CD14-positive monocyte (primary cell): ENCODE results near the gene VGLL3. TPM values are rescaled to one million over a fixed set of nuclear protein-coding genes. Genes with fewer than 3 reads are reported as not detected.
"Not testable (repeated sequence)": the region's sequence is repeated elsewhere in the genome, so short reads cannot be mapped to it uniquely, and the experiment has no call there.

Source experiments
- DNase-seq, 3 donors: peaks; one replicate each; pipeline ENCODE4 v3.0.0-alpha.2; 2011 to 2022
- H2AFZ ChIP-seq: 2 replicates; pipeline ENCODE4 v1.6.0; 2012; ENCODE audit warnings: mild to moderate bottlenecking, low read depth, low read length, inconsistent platforms; ENCODE audit not compliant: insufficient read depth, poor library complexity, severe bottlenecking
- H3K27ac ChIP-seq, 2 donors: 1 replicate in 1 of 2; 2 replicates in 1 of 2; pipeline ENCODE4 v1.5.1; 2012 to 2013; ENCODE audit warnings: low read length in 2 of 2, control low read depth in 1 of 2, inconsistent platforms in 1 of 2, low read depth in 1 of 2, mild to moderate bottlenecking in 1 of 2
- H3K27me3 ChIP-seq, 2 donors: one replicate each; pipeline versions ENCODE4 v1.6.0 to v1.6.1; 2011 to 2013; ENCODE audit warnings: low read length in 2 of 2; ENCODE audit not compliant: control insufficient read depth in 2 of 2, insufficient read depth in 2 of 2
- H3K36me3 ChIP-seq, 2 donors: replicated peaks in 1 of 2; 1 replicate in 1 of 2; 2 replicates in 1 of 2; pipeline versions ENCODE4 v1.5.1 to v1.6.1; 2012 to 2013; ENCODE audit warnings: low read length in 2 of 2, control low read depth in 1 of 2, inconsistent platforms in 1 of 2, mild to moderate bottlenecking in 1 of 2; ENCODE audit not compliant: insufficient read depth in 2 of 2, control insufficient read depth in 1 of 2
- H3K4me1 ChIP-seq, 2 donors: 1 replicate in 1 of 2; 2 replicates in 1 of 2; pipeline versions ENCODE4 v1.5.1 to v1.6.1; 2012 to 2013; ENCODE audit warnings: low read length in 2 of 2, control low read depth in 1 of 2, inconsistent platforms in 1 of 2, mild to moderate bottlenecking in 1 of 2, moderate library complexity in 1 of 2; ENCODE audit not compliant: insufficient read depth in 2 of 2, control insufficient read depth in 1 of 2
- H3K4me2 ChIP-seq: replicated peaks from 2 replicates; pipeline ENCODE3; 2012; ENCODE audit warnings: low read length, moderate library complexity, mild to moderate bottlenecking; ENCODE audit not compliant: poor library complexity, severe bottlenecking; ENCODE audit errors: extremely low read depth
- H3K4me3 ChIP-seq, 3 experiments: fragments of 200-600 bp in 1 of 3; sonication (generic) in 1 of 3; replicated peaks in 1 of 3; 1 replicate in 2 of 3; 2 replicates in 1 of 3; pipeline ENCODE4 v1.5.1; 2011 to 2013; ENCODE audit warnings: low read length in 3 of 3, mild to moderate bottlenecking in 3 of 3, control low read depth in 2 of 3, low read depth in 2 of 3, inconsistent platforms in 1 of 3, moderate library complexity in 1 of 3
- H3K79me2 ChIP-seq: 2 replicates; pipeline ENCODE4 v1.6.0; 2012; ENCODE audit warnings: mild to moderate bottlenecking, control low read depth, inconsistent platforms, low read length, moderate library complexity; ENCODE audit not compliant: insufficient read depth
- H3K9ac ChIP-seq: 2 replicates; pipeline ENCODE4 v1.6.0; 2017; ENCODE audit warnings: low read length, mild to moderate bottlenecking; ENCODE audit not compliant: insufficient read depth, poor library complexity, severe bottlenecking
- H3K9me3 ChIP-seq, 2 donors: replicated peaks in 1 of 2; 1 replicate in 1 of 2; 2 replicates in 1 of 2; pipeline versions ENCODE4 v1.5.1 to v1.6.1; 2012 to 2013; ENCODE audit warnings: low read length in 2 of 2, control low read depth in 1 of 2; ENCODE audit not compliant: control insufficient read depth in 1 of 2, insufficient read depth in 1 of 2
- H4K20me1 ChIP-seq: 2 replicates; pipeline ENCODE4 v1.6.0; 2012; ENCODE audit warnings: mild to moderate bottlenecking, low read length, control low read depth, moderate library complexity; ENCODE audit not compliant: insufficient read depth
- H3K27ac Mint-ChIP-seq, 7 donors: one replicate each; pipeline ENCODE4 v1.8.0; 2020; ENCODE audit warnings: mild to moderate bottlenecking in 7 of 7, mixed read lengths in 7 of 7, moderate library complexity in 6 of 7, inconsistent platforms in 2 of 7
- H3K27me3 Mint-ChIP-seq, 3 donors: one replicate each; pipeline ENCODE4 v1.8.0; 2021 to 2022; ENCODE audit warnings: low read depth in 3 of 3, mild to moderate bottlenecking in 3 of 3, mixed read lengths in 3 of 3, moderate library complexity in 3 of 3, inconsistent platforms in 1 of 3
- H3K36me3 Mint-ChIP-seq, 2 donors: one replicate each; pipeline ENCODE4 v1.8.0; 2020; ENCODE audit warnings: mixed read lengths in 2 of 2, inconsistent platforms in 1 of 2, mild to moderate bottlenecking in 1 of 2
- H3K4me1 Mint-ChIP-seq: one replicate; pipeline ENCODE4 v1.8.0; 2020; ENCODE audit warnings: mild to moderate bottlenecking, mixed read lengths
- H3K4me3 Mint-ChIP-seq, 2 donors: one replicate each; pipeline ENCODE4 v1.8.0; 2020; ENCODE audit warnings: mild to moderate bottlenecking in 2 of 2, mixed read lengths in 2 of 2, moderate library complexity in 1 of 2
- H3K9me3 Mint-ChIP-seq, 7 donors: one replicate each; pipeline ENCODE4 v1.8.0; 2020 to 2022; ENCODE audit warnings: mixed read lengths in 7 of 7, mild to moderate bottlenecking in 6 of 7, moderate library complexity in 6 of 7, inconsistent platforms in 2 of 7
- WGBS: methylation state at CpG from one replicate; pipeline ENCODE4 v1.1.5; 2013; ENCODE audit warnings: missing lambda C conversion rate; ENCODE audit not compliant: insufficient coverage; 5-methylcytosine and 5-hydroxymethylcytosine counted together
- intact Hi-C, 2 donors: fragments of 100-400 bp; cut with micrococcal nuclease; formaldehyde crosslinking; loops; one replicate each; pipeline versions ENCODE4 v1.15.0 to v1.15.1; 2023
- polyA plus RNA-seq, 3 donors: library from polyadenylated mRNA; depleted of rRNA in 1 of 3; unstranded in 2 of 3; stranded (reverse) in 1 of 3; fragments of 300-500 nt in 2 of 3; fragments of >200 nt in 1 of 3; fragmentation: Illumina TruSeq in 2 of 3; gene quantifications; 1 replicate in 2 of 3; 2 replicates in 1 of 3; pipeline ENCODE4 v1.2.3, GENCODE V29; 2012 to 2021
- TF ChIP-seq, protein P1 (sequence below): fragments of 200-600 bp; IDR thresholded peaks from one replicate; pipeline ENCODE4 v1.8.0; 2022; ENCODE audit warnings: antibody characterized with exemption, mild to moderate bottlenecking

VGLL3 gene
- polyA plus RNA-seq, 3 donors, result not detected

DNA sequence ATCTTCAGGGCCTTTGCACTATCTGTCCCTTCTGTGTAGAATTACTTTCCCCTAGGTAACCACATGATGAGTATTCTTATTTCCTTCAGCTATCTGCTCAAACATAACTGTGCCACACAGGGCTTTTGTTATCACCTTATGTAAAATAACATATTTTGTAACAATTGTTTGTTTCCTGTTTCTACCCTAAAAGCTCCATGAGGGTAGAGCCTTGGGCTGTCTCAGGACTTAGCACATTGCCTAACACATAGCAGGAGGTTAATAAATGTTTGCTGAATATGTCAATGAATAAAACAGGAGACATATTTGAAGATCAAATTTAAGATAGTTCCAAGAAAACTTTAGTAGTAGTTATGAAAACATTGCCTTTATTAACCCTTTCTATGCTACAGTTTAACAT, 14.7 kb downstream of the VGLL3 start:
- Histone ChIP-seq H3K79me2 (no peaks in the 10 kb centered on the region), H3K4me3 (no peak overlapping the region), H3K9me3 (no peaks in the 10 kb centered on the region), H3K27me3 (no peaks in the 10 kb centered on the region), H2AFZ (no peak overlapping the region), H3K4me2 (no peak overlapping the region), H3K36me3 (no peaks in the 10 kb centered on the region), H3K27ac (no peak overlapping the region), H3K9ac (no peak overlapping the region), H3K4me1 (no peaks in the 10 kb centered on the region), H4K20me1 (no peaks in the 10 kb centered on the region)
- no peaks in the 10 kb centered on the region for H3K4me1 Mint-ChIP-seq
- DNase-seq, result no peak
- no peaks in the 10 kb centered on the region for H3K9me3 Mint-ChIP-seq
- TF ChIP-seq, protein P1, sequence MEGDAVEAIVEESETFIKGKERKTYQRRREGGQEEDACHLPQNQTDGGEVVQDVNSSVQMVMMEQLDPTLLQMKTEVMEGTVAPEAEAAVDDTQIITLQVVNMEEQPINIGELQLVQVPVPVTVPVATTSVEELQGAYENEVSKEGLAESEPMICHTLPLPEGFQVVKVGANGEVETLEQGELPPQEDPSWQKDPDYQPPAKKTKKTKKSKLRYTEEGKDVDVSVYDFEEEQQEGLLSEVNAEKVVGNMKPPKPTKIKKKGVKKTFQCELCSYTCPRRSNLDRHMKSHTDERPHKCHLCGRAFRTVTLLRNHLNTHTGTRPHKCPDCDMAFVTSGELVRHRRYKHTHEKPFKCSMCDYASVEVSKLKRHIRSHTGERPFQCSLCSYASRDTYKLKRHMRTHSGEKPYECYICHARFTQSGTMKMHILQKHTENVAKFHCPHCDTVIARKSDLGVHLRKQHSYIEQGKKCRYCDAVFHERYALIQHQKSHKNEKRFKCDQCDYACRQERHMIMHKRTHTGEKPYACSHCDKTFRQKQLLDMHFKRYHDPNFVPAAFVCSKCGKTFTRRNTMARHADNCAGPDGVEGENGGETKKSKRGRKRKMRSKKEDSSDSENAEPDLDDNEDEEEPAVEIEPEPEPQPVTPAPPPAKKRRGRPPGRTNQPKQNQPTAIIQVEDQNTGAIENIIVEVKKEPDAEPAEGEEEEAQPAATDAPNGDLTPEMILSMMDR, result no peak
- no peak overlapping the region for H3K4me3 Mint-ChIP-seq
- no peak overlapping the region for H3K27ac Mint-ChIP-seq
- peaks cover 2 to 3% (median 3%) of the 10 kb centered on the region in 3 donors for H3K27me3 Mint-ChIP-seq
- no peaks in the 10 kb centered on the region for H3K36me3 Mint-ChIP-seq
- intact Hi-C loops, result no loop called here

DNA sequence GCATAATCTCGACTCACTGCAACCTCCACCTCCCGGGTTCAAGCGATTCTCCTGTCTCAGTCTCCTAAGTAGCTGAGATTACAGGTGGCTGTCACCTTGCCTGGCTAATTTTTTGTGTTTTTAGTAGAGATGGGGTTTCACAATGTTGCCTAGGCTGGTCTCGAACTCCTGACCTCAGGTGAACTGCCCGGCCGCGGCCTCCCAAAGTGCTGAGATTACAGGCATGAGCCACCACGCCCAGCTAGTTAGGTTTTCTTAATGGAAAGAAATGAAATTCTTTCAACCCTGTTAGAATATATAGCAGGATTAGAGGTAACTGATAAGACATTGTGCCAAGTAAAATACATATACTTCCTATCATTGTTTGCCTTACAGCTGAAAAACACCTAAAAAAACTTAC, 16.8 kb downstream of the VGLL3 start:
- not testable (repeated sequence) for H3K79me2 ChIP-seq, H3K27me3 Mint-ChIP-seq, H3K36me3 ChIP-seq, H3K4me3 ChIP-seq, H3K4me3 Mint-ChIP-seq, H3K4me2 ChIP-seq, H3K9ac ChIP-seq, H4K20me1 ChIP-seq, H3K27ac ChIP-seq, H3K4me1 Mint-ChIP-seq, H3K9me3 ChIP-seq, H3K27ac Mint-ChIP-seq, H3K9me3 Mint-ChIP-seq, H3K4me1 ChIP-seq, H2AFZ ChIP-seq, DNase-seq, H3K36me3 Mint-ChIP-seq, H3K27me3 ChIP-seq
- intact Hi-C loops, result loop anchor here in 1 of 2 donors (5.0 kb wide), 1 partner anchor 193 kb away; no protein-coding TSS in a partner anchor
- no CpG with 5 or more reads among the region's 8 CpGs for WGBS
